Measurements from ENCODE around the gene ZBTB24. TPM values are rescaled to one million over a fixed set of nuclear protein-coding genes. Genes with fewer than 3 reads are reported as not detected.

The ZBTB24 gene
- total and polyA plus RNA-seq, 2 donors (not counting 1 experiment from before 2014, with no cell fraction given): 4.4 to 8.6 TPM

DNA sequence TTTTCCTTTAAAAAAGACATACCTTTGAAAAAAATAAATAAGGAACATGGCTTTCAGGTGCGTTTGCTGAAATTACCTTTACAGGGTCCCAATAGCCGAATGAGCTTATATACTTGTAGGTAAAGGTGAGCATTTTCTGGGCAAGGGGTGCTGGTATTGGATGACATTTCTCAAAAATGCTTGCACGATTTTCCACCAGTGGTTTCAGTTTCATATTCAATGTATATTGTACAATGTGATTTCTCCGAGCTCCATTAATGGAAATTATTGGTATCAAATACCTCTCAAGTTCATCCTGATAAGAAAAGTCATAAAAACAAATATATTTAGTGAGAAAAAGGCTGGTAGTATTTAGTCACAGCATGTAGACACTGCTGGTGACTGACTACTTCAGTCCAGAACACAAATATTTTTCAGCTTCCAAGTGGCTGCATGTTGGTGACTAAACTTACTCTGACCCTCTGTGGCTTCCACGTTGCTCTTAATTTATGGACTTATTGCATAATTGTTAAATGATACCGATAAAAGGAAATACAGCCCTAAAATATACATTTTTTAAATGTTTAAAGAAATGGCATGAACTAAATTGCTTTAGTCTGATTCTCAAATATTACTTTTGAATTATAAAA lies 32.9 kb upstream of the ZBTB24 start:
- H2AFZ ChIP-seq (ENCODE audit: low read length): no peak overlapping the region
- H3K4me3 ChIP-seq (replicated peaks in 1 of 4; ENCODE audit: control extremely low read depth in 1 of 4, insufficient read depth in 1 of 4, low read depth in 3 of 4, low read length in 4 of 4): peak overlapping the region in 1 of 4 experiments; percentile 19
- no peaks in the 10 kb centered on the region for H3K4me1 ChIP-seq (ENCODE audit: control insufficient read depth, extremely low read depth, insufficient read depth, low read length)
- H3K27ac ChIP-seq (ENCODE audit: insufficient read depth, low read length): no peak overlapping the region
- H3K36me3 ChIP-seq (ENCODE audit: control insufficient read depth, insufficient read depth, low read length): no peaks in the 10 kb centered on the region
- TF ChIP-seq EZH2 (IDR thresholded peaks at IDR 0.05; ENCODE audit: low read length, missing control alignments) (no peak), CTCF (conservative IDR thresholded peaks at IDR 0.05 in 1 of 2, IDR thresholded peaks at IDR 0.05 in 1 of 2; ENCODE audit: low read depth in 1 of 2, low read length in 2 of 2) (no peak)
- H3K9ac ChIP-seq (ENCODE audit: insufficient read depth, low read length): no peak overlapping the region
- no peaks in the 10 kb centered on the region for H3K27me3 ChIP-seq (ENCODE audit: control insufficient read depth, insufficient read depth, low read length)
- peak overlapping the region; percentile 38 for H3K4me2 ChIP-seq (ENCODE audit: extremely low read depth, insufficient read depth, low read length)
- DNase-seq (ENCODE audit: low read depth in 2 of 2): peak; percentile 6 to 18
- no peaks in the 10 kb centered on the region for H3K79me2 ChIP-seq (ENCODE audit: control insufficient read depth, insufficient read depth, low read length)
- no peaks in the 10 kb centered on the region for H4K20me1 ChIP-seq (ENCODE audit: control insufficient read depth, extremely low read depth, insufficient read depth, low read length)
- H3K9me3 ChIP-seq (ENCODE audit: control insufficient read depth, insufficient read depth, low read depth, low read length): no peaks in the 10 kb centered on the region

DNA sequence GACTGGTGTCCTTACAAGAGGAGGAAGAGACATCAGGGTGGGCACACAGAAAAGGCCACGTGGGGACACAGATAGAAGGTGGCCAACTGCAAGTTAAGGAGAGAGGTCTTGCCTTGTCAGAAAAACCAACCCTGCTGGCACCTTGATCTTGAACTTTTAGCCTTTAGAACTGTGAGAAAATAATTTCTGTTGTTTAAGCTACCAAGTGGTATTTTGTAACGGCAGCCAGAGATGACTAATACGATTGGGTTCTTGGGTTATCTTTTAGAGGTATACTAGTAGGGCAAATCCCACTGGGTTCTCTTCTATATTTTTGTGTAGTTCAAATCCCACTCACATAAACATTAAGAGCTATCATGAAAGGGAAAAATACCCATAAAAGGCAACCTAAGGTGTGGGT lies 31.9 kb upstream of the ZBTB24 start:
- Histone ChIP-seq H3K36me3 (ENCODE audit: control insufficient read depth, insufficient read depth, low read length) (no peaks in the 10 kb centered on the region), H3K27ac (ENCODE audit: insufficient read depth, low read length) (no peak overlapping the region), H3K4me1 (ENCODE audit: control insufficient read depth, extremely low read depth, insufficient read depth, low read length) (no peaks in the 10 kb centered on the region), H3K9ac (ENCODE audit: insufficient read depth, low read length) (no peak overlapping the region), H3K27me3 (ENCODE audit: control insufficient read depth, insufficient read depth, low read length) (no peaks in the 10 kb centered on the region), H3K4me2 (ENCODE audit: extremely low read depth, insufficient read depth, low read length) (no peak overlapping the region), H3K9me3 (ENCODE audit: control insufficient read depth, insufficient read depth, low read depth, low read length) (no peaks in the 10 kb centered on the region), H3K79me2 (ENCODE audit: control insufficient read depth, insufficient read depth, low read length) (no peaks in the 10 kb centered on the region), H2AFZ (ENCODE audit: low read length) (no peak overlapping the region), H3K4me3 (replicated peaks in 1 of 4; ENCODE audit: control extremely low read depth in 1 of 4, insufficient read depth in 1 of 4, low read depth in 3 of 4, low read length in 4 of 4) (no peak overlapping the region), H4K20me1 (ENCODE audit: control insufficient read depth, extremely low read depth, insufficient read depth, low read length) (no peaks in the 10 kb centered on the region)
- DNase-seq (ENCODE audit: low read depth in 2 of 2): peak in 1 of 2 donors; percentile 17
- TF ChIP-seq EZH2 (IDR thresholded peaks at IDR 0.05; ENCODE audit: low read length, missing control alignments): no peak
- no peak for TF ChIP-seq CTCF (conservative IDR thresholded peaks at IDR 0.05 in 1 of 2, IDR thresholded peaks at IDR 0.05 in 1 of 2; ENCODE audit: low read depth in 1 of 2, low read length in 2 of 2)

GRCh38 chr6:109513571-109514071 lies 30.6 kb upstream of the ZBTB24 start:
- H2AFZ ChIP-seq (ENCODE audit: low read length): no peak overlapping the region
- H3K4me3 ChIP-seq (replicated peaks in 1 of 4; ENCODE audit: control extremely low read depth in 1 of 4, insufficient read depth in 1 of 4, low read depth in 3 of 4, low read length in 4 of 4): no peak overlapping the region
- H3K4me1 ChIP-seq (ENCODE audit: control insufficient read depth, extremely low read depth, insufficient read depth, low read length): no peaks in the 10 kb centered on the region
- H4K20me1 ChIP-seq (ENCODE audit: control insufficient read depth, extremely low read depth, insufficient read depth, low read length): no peaks in the 10 kb centered on the region
- H3K79me2 ChIP-seq (ENCODE audit: control insufficient read depth, insufficient read depth, low read length): no peaks in the 10 kb centered on the region
- no peak overlapping the region for H3K9ac ChIP-seq (ENCODE audit: insufficient read depth, low read length)
- no peak overlapping the region for H3K27ac ChIP-seq (ENCODE audit: insufficient read depth, low read length)
- TF ChIP-seq CTCF (conservative IDR thresholded peaks at IDR 0.05 in 1 of 2, IDR thresholded peaks at IDR 0.05 in 1 of 2; ENCODE audit: low read depth in 1 of 2, low read length in 2 of 2): no peak
- no peaks in the 10 kb centered on the region for H3K36me3 ChIP-seq (ENCODE audit: control insufficient read depth, insufficient read depth, low read length)
- H3K9me3 ChIP-seq (ENCODE audit: control insufficient read depth, insufficient read depth, low read depth, low read length): no peaks in the 10 kb centered on the region
- H3K4me2 ChIP-seq (ENCODE audit: extremely low read depth, insufficient read depth, low read length): no peak overlapping the region
- no peaks in the 10 kb centered on the region for H3K27me3 ChIP-seq (ENCODE audit: control insufficient read depth, insufficient read depth, low read length)
- DNase-seq (ENCODE audit: low read depth in 2 of 2): peak; percentile 64 to 90
